ENCODE measurements around the gene NEURL1. TPM values are rescaled to one million over a fixed set of nuclear protein-coding genes. Genes with fewer than 3 reads are reported as not detected.

The NEURL1 gene
- total RNA-seq, 1 experiment from 2014 or later, result 4.1 TPM

GRCh38 chr10:103550229-103550628, 56.7 kb downstream of the NEURL1 start:
- Histone ChIP-seq H3K4me3 (no peak overlapping the region), H3K4me1 (peaks cover 28% of the 10 kb centered on the region), H3K27me3 (no peaks in the 10 kb centered on the region), H3K36me3 (no peaks in the 10 kb centered on the region), H3K9me3 (replicated peaks) (no peaks in the 10 kb centered on the region), H3K27ac (no peak overlapping the region)
- DNase-seq, result no peak

GRCh38 chr10:103551619-103552602, 58.4 kb downstream of the NEURL1 start:
- H3K4me3 ChIP-seq, result no peak overlapping the region
- H3K9me3 ChIP-seq (replicated peaks), result no peaks in the 10 kb centered on the region
- H3K4me1 ChIP-seq, result peaks cover 36% of the 10 kb centered on the region
- H3K36me3 ChIP-seq, result no peaks in the 10 kb centered on the region
- H3K27ac ChIP-seq, result no peak overlapping the region
- H3K27me3 ChIP-seq, result no peaks in the 10 kb centered on the region
- DNase-seq, result no peak

GRCh38 chr10:103552856-103553742, 59.6 kb downstream of the NEURL1 start:
- Histone ChIP-seq H3K36me3 (no peaks in the 10 kb centered on the region), H3K4me3 (no peak overlapping the region), H3K9me3 (replicated peaks) (no peaks in the 10 kb centered on the region), H3K27me3 (no peaks in the 10 kb centered on the region), H3K27ac (no peak overlapping the region), H3K4me1 (peaks cover 26% of the 10 kb centered on the region)
- no peak for DNase-seq

- Histone ChIP-seq H3K4me1 (peaks cover 21% of the 10 kb centered on the region), H3K9me3 (replicated peaks) (no peaks in the 10 kb centered on the region), H3K4me3 (no peak overlapping the region), H3K27me3 (no peaks in the 10 kb centered on the region), H3K36me3 (no peaks in the 10 kb centered on the region), H3K27ac (no peak overlapping the region)
- no peak for DNase-seq
Observed at GRCh38 chr10:103553743-103554487, 60.4 kb downstream of the NEURL1 start.

- H3K9me3 ChIP-seq (replicated peaks), result no peaks in the 10 kb centered on the region
- peak; percentile 76 for DNase-seq
- H3K27me3 ChIP-seq, result no peaks in the 10 kb centered on the region
- H3K27ac ChIP-seq, result no peak overlapping the region
- H3K4me3 ChIP-seq, result peak overlapping the region; percentile 60
- peaks cover 13% of the 10 kb centered on the region for H3K4me1 ChIP-seq
- no peaks in the 10 kb centered on the region for H3K36me3 ChIP-seq
Observed at GRCh38 chr10:103554488-103555324, 61.2 kb downstream of the NEURL1 start.

GRCh38 chr10:103555325-103555649, 61.8 kb downstream of the NEURL1 start:
- Histone ChIP-seq H3K27me3 (no peaks in the 10 kb centered on the region), H3K4me3 (peak overlapping the region; percentile 60), H3K4me1 (peaks cover 13% of the 10 kb centered on the region), H3K9me3 (replicated peaks) (no peaks in the 10 kb centered on the region), H3K27ac (no peak overlapping the region), H3K36me3 (no peaks in the 10 kb centered on the region)
- DNase-seq, result no peak

- H3K9me3 ChIP-seq (replicated peaks), result no peaks in the 10 kb centered on the region
- H3K4me3 ChIP-seq, result peak overlapping the region; percentile 60
- H3K36me3 ChIP-seq, result no peaks in the 10 kb centered on the region
- no peak overlapping the region for H3K27ac ChIP-seq
- no peak for DNase-seq
- H3K27me3 ChIP-seq, result no peaks in the 10 kb centered on the region
- H3K4me1 ChIP-seq, result peaks cover 13% of the 10 kb centered on the region
Observed at GRCh38 chr10:103555712-103556111, 62.2 kb downstream of the NEURL1 start.

- peaks cover 13% of the 10 kb centered on the region for H3K4me1 ChIP-seq
- H3K36me3 ChIP-seq, result no peaks in the 10 kb centered on the region
Observed at GRCh38 chr10:103556383-103557007, 63.0 kb downstream of the NEURL1 start.

GRCh38 chr10:103557455-103557854, 64.0 kb downstream of the NEURL1 start:
- Histone ChIP-seq H3K4me1 (peaks cover 13% of the 10 kb centered on the region), H3K27me3 (no peaks in the 10 kb centered on the region), H3K4me3 (no peak overlapping the region), H3K36me3 (no peaks in the 10 kb centered on the region), H3K9me3 (replicated peaks) (no peaks in the 10 kb centered on the region), H3K27ac (no peak overlapping the region)
- DNase-seq, result no peak

More at GRCh38 chr10:103556383-103557007, 63.0 kb downstream of the NEURL1 start:
- Histone ChIP-seq H3K9me3 (replicated peaks) (no peaks in the 10 kb centered on the region), H3K4me3 (no peak overlapping the region), H3K27ac (no peak overlapping the region), H3K27me3 (no peaks in the 10 kb centered on the region)
- no peak for DNase-seq

GRCh38 chr10:103558911-103559310, 65.4 kb downstream of the NEURL1 start:
- H3K9me3 ChIP-seq (replicated peaks), result no peaks in the 10 kb centered on the region
- H3K27me3 ChIP-seq, result no peaks in the 10 kb centered on the region
- H3K4me3 ChIP-seq, result no peak overlapping the region

GRCh38 chr10:103559776-103560175, 66.3 kb downstream of the NEURL1 start:
- Histone ChIP-seq H3K4me1 (peaks cover 8% of the 10 kb centered on the region), H3K27me3 (no peaks in the 10 kb centered on the region), H3K9me3 (replicated peaks) (no peaks in the 10 kb centered on the region), H3K4me3 (no peak overlapping the region), H3K36me3 (no peaks in the 10 kb centered on the region), H3K27ac (no peak overlapping the region)
- DNase-seq, result no peak

More at GRCh38 chr10:103558911-103559310, 65.4 kb downstream of the NEURL1 start:
- no peaks in the 10 kb centered on the region for H3K36me3 ChIP-seq
- H3K4me1 ChIP-seq, result peaks cover 13% of the 10 kb centered on the region
- no peak overlapping the region for H3K27ac ChIP-seq
- DNase-seq, result no peak

- Histone ChIP-seq H3K4me3 (no peak overlapping the region), H3K36me3 (no peaks in the 10 kb centered on the region), H3K9me3 (replicated peaks) (no peaks in the 10 kb centered on the region), H3K4me1 (peaks cover 4% of the 10 kb centered on the region), H3K27ac (no peak overlapping the region), H3K27me3 (no peaks in the 10 kb centered on the region)
- DNase-seq, result no peak
Observed at GRCh38 chr10:103560886-103561285, 67.4 kb downstream of the NEURL1 start.

GRCh38 chr10:103562383-103562782, 68.9 kb downstream of the NEURL1 start:
- H3K36me3 ChIP-seq, result no peaks in the 10 kb centered on the region
- H3K27me3 ChIP-seq, result no peaks in the 10 kb centered on the region
- H3K27ac ChIP-seq, result no peak overlapping the region
- H3K9me3 ChIP-seq (replicated peaks), result no peaks in the 10 kb centered on the region
- H3K4me3 ChIP-seq, result no peak overlapping the region
- no peaks in the 10 kb centered on the region; the same call in 1 of the 2 replicates for H3K4me1 ChIP-seq
- no peak for DNase-seq
